IPS DF 6.9 (cell line): ENCODE results near the gene GPR45.
"Not testable (repeated sequence)": the region's sequence is repeated elsewhere in the genome, so short reads cannot be mapped to it uniquely, and the experiment has no call there.

ENCODE experiments used
- DNase-seq: peaks from one replicate; pipeline ENCODE4 v3.0.0-alpha.2; 2013; ENCODE audit warnings: low read depth, low spot score
- H3K27ac ChIP-seq: one replicate; pipeline ENCODE4 v1.5.1; 2013; ENCODE audit warnings: low read length, control low read depth
- H3K27me3 ChIP-seq: 2 replicates; pipeline ENCODE4 v1.6.1; 2013; ENCODE audit warnings: mild to moderate bottlenecking, low read length; ENCODE audit not compliant: control insufficient read depth, insufficient read depth
- H3K36me3 ChIP-seq: 2 replicates; pipeline ENCODE4 v1.6.1; 2013; ENCODE audit warnings: low read length; ENCODE audit not compliant: control insufficient read depth, insufficient read depth
- H3K4me1 ChIP-seq: 2 replicates; pipeline ENCODE4 v1.6.1; 2013; ENCODE audit warnings: low read length; ENCODE audit not compliant: control insufficient read depth, insufficient read depth
- H3K4me3 ChIP-seq: 2 replicates; pipeline ENCODE4 v1.5.1; 2013; ENCODE audit warnings: mild to moderate bottlenecking, low read length
- H3K9me3 ChIP-seq: 2 replicates; pipeline ENCODE4 v1.6.1; 2013; ENCODE audit warnings: low read length, inconsistent platforms; ENCODE audit not compliant: control insufficient read depth, insufficient read depth
- WGBS: extraction: QIAGEN DNeasy Blood & Tissue Kit; methylation state at CpG from one replicate; pipeline ENCODE4 v1.1.7; 2013; ENCODE audit warnings: mixed read lengths, missing lambda C conversion rate; ENCODE audit not compliant: insufficient read length, insufficient coverage; 5-methylcytosine and 5-hydroxymethylcytosine counted together

GPR45 gene

GRCh38 chr2:105238664-105239240 lies 2.8 kb upstream of the GPR45 start:
- DNase-seq, result no peak
- peaks cover 2% of the 10 kb centered on the region for H3K4me1 ChIP-seq
- H3K4me3 ChIP-seq, result no peak overlapping the region
- H3K27ac ChIP-seq, result no peak overlapping the region
- no peaks in the 10 kb centered on the region for H3K27me3 ChIP-seq
- H3K36me3 ChIP-seq, result no peaks in the 10 kb centered on the region; the same call in 1 of the 2 replicates
- H3K9me3 ChIP-seq, result no peaks in the 10 kb centered on the region
- WGBS, result no CpG with 5 or more reads among the region's 14 CpGs

- H3K4me1 ChIP-seq, result peaks cover 2% of the 10 kb centered on the region
- no peaks in the 10 kb centered on the region for H3K27me3 ChIP-seq
- no peaks in the 10 kb centered on the region; the same call in 1 of the 2 replicates for H3K36me3 ChIP-seq
- no peak overlapping the region for H3K4me3 ChIP-seq
- H3K9me3 ChIP-seq, result no peaks in the 10 kb centered on the region
- H3K27ac ChIP-seq, result no peak overlapping the region
- WGBS, result no CpG with 5 or more reads among the region's 2 CpGs
- no peak for DNase-seq
Measured at GRCh38 chr2:105239924-105240323, 1.6 kb upstream of the GPR45 start.

- Histone ChIP-seq H3K27me3 (no peaks in the 10 kb centered on the region), H3K9me3 (no peaks in the 10 kb centered on the region), H3K4me3 (no peak overlapping the region; the same call in 1 of the 2 replicates), H3K36me3 (no peaks in the 10 kb centered on the region; the same call in 1 of the 2 replicates), H3K27ac (no peak overlapping the region), H3K4me1 (no peaks in the 10 kb centered on the region)
- no CpG with 5 or more reads among the region's 50 CpGs for WGBS
- DNase-seq, result no peak
Measured at GRCh38 chr2:105242286-105242993, 897 bp downstream of the GPR45 start.

- Histone ChIP-seq H3K27ac (no peak overlapping the region), H3K9me3 (no peaks in the 10 kb centered on the region), H3K4me3 (no peak overlapping the region), H3K36me3 (no peaks in the 10 kb centered on the region; the same call in 1 of the 2 replicates), H3K27me3 (no peaks in the 10 kb centered on the region), H3K4me1 (no peaks in the 10 kb centered on the region)
- peak; percentile 29 for DNase-seq
- WGBS, result no CpG with 5 or more reads among the region's 5 CpGs
Measured at GRCh38 chr2:105243961-105244360, 2.4 kb downstream of the GPR45 start.

- Histone ChIP-seq H3K4me1 (no peaks in the 10 kb centered on the region), H3K36me3 (no peaks in the 10 kb centered on the region; the same call in 1 of the 2 replicates), H3K4me3 (no peak overlapping the region), H3K27me3 (no peaks in the 10 kb centered on the region), H3K9me3 (no peaks in the 10 kb centered on the region), H3K27ac (no peak overlapping the region)
- WGBS, result no CpG with 5 or more reads among the region's 3 CpGs
- DNase-seq, result no peak
Measured at GRCh38 chr2:105244451-105244850, 2.9 kb downstream of the GPR45 start.

DNA sequence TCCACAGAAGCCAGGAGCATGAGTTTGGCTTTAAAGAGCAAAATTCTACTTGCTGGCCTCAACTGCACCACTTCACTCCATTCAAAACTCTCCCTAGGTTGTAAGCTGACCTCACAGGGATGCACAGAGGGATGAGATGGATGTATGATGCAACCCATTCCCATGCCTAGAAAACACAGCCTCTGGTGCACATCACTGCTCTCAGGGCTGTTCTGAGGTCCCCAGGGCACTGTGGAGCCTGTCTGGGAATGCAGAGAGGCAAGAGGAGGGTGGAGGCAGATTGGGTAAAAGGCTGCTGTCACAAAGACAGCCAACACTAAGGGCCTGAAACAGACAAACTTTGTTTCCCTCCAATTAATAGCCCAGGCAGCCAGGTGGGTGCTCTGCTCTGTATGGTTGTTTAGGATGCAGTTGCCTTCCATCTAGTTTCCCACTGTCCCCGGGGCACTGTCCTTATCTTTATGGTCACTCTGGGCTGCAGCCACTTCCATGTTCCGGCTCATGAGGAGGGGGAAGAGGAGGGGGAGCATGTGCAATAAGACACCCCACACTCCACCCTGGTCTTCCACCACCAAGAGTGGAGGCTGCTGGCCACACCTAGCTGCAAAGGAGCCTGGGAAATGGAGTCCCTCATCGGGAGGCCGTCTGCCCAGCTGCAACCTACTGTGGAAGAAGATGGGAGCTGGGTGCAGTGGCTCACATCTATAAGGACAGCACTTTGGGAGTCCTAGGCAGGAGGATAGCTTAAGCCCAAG lies 7.0 kb downstream of the GPR45 start:
- H3K4me3 ChIP-seq, result no peak overlapping the region
- no peak overlapping the region for H3K27ac ChIP-seq
- no peaks in the 10 kb centered on the region for H3K36me3 ChIP-seq
- H3K27me3 ChIP-seq, result no peaks in the 10 kb centered on the region
- H3K9me3 ChIP-seq, result no peaks in the 10 kb centered on the region
- H3K4me1 ChIP-seq, result no peaks in the 10 kb centered on the region
- no CpG with 5 or more reads among the region's 4 CpGs for WGBS
- no peak for DNase-seq

GRCh38 chr2:105249181-105249580 lies 7.6 kb downstream of the GPR45 start:
- Histone ChIP-seq H3K4me3 (no peak overlapping the region), H3K27me3 (no peaks in the 10 kb centered on the region), H3K9me3 (no peaks in the 10 kb centered on the region), H3K27ac (no peak overlapping the region), H3K4me1 (no peaks in the 10 kb centered on the region), H3K36me3 (no peaks in the 10 kb centered on the region)
- no CpG with 5 or more reads among the region's 5 CpGs for WGBS
- DNase-seq, result no peak

DNA sequence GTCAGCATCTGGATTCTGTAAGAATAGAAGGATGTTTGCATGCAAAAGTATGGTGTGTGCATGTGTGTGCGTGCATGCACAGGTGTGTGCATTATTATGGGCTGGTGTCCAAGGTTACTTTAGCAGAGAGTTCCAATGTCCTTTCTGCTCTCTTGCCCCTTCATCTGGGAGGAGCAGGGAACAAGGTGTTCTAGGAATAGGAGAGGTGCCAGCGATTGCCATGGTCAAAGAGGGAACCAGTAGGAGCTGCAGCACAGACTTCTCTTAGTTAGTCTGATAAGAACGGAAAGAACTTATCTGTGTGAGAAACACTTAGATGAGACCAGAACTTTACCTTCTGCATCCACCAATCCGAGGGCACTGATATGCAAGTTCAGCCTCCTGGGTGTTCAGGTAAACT lies 8.3 kb downstream of the GPR45 start:
- no peaks in the 10 kb centered on the region for H3K4me1 ChIP-seq
- no peak overlapping the region for H3K27ac ChIP-seq
- H3K9me3 ChIP-seq, result no peaks in the 10 kb centered on the region
- no peaks in the 10 kb centered on the region for H3K36me3 ChIP-seq
- WGBS, result no CpG with 5 or more reads among the region's 4 CpGs
- H3K4me3 ChIP-seq, result no peak overlapping the region
- no peaks in the 10 kb centered on the region for H3K27me3 ChIP-seq
- no peak for DNase-seq

DNA sequence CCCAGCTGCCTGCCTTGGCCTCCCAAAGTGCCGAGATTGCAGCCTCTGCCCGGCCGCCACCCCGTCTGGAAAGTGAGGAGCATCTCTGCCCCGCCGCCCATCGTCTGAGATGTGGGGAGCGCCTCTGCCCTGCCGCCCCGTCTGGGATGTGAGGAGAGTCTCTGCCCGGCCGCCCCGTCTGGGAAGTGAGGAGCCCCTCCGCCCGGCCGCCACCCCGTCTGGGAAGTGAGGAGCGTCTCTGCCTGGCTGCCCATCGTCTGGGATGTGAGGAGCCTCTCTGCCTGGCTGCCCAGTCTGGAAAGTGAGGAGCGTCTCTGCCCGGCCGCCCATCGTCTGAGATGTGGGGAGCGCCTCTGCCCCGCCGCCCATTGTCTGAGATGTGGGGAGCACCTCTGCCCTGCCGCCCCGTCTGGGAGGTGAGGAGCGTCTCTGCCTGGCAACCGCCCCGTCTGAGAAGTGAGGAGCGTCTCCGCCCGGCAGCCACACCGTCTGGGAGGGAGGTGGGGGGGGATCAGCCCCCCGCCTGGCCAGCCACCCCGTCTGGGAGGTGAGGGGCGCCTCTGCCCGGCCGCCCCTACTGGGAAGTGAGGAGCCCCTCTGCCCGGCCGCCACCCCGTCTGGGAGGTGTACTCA lies 9.6 kb downstream of the GPR45 start:
- not testable (repeated sequence) for DNase-seq, H3K27me3 ChIP-seq, H3K4me3 ChIP-seq, H3K4me1 ChIP-seq, H3K9me3 ChIP-seq, H3K36me3 ChIP-seq, H3K27ac ChIP-seq
- no CpG with 5 or more reads among the region's 43 CpGs for WGBS

DNA sequence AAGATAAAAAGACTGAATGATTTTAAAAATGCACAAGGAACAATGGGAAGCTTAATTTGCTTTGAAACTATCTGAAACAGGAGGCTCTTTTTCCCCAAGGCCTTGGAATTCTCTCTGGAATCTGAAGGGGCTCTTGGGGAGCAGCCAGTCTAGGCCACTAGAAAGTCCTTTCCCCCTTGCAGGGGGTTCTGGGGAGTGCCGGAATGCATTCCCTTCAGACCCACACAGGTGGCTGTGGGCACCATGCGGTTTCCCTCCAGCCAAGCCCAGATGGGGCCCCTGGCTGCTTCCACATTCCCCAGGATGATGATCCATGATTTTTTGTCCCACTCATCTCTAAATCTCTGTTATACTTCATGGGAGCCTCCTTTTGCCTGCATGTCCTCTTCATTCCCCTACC lies 10.7 kb downstream of the GPR45 start:
- Histone ChIP-seq H3K9me3 (no peaks in the 10 kb centered on the region), H3K4me1 (no peaks in the 10 kb centered on the region; the same call in 1 of the 2 replicates), H3K27me3 (no peaks in the 10 kb centered on the region), H3K27ac (no peak overlapping the region), H3K36me3 (no peaks in the 10 kb centered on the region), H3K4me3 (no peak overlapping the region)
- WGBS, result no CpG with 5 or more reads among the region's 2 CpGs
- no peak for DNase-seq
